Brain pericyte (primary cell): ENCODE data around the gene FAM149A.

ENCODE experiments used
- DNase-seq: peaks from one replicate; pipeline ENCODE4 v3.0.0-alpha.2; 2012; ENCODE audit warnings: low read depth, low spot score

The FAM149A gene

GRCh38 chr4:186105647-186106321 is 1.3 kb downstream of the FAM149A start:
- DNase-seq, result no peak

- DNase-seq, result no peak
Measured at GRCh38 chr4:186107947-186108346, 3.4 kb downstream of the FAM149A start.

GRCh38 chr4:186108391-186108790 is 3.9 kb downstream of the FAM149A start:
- no peak for DNase-seq

GRCh38 chr4:186109245-186109644 is 4.7 kb downstream of the FAM149A start:
- no peak for DNase-seq

- DNase-seq, result no peak
Measured at GRCh38 chr4:186116697-186117096, 12.2 kb downstream of the FAM149A start.

- DNase-seq, result no peak
Measured at GRCh38 chr4:186118582-186118981, 14.1 kb downstream of the FAM149A start.

- DNase-seq, result no peak
Measured at GRCh38 chr4:186121057-186121456, 16.6 kb downstream of the FAM149A start.

- DNase-seq, result no peak
Measured at GRCh38 chr4:186128842-186129241, 24.3 kb downstream of the FAM149A start.

GRCh38 chr4:186131935-186132334 is 27.4 kb downstream of the FAM149A start:
- no peak for DNase-seq

GRCh38 chr4:186132577-186133242 is 28.2 kb downstream of the FAM149A start:
- DNase-seq, result no peak

GRCh38 chr4:186134257-186134656 is 29.8 kb downstream of the FAM149A start:
- no peak for DNase-seq

- no peak for DNase-seq
Measured at GRCh38 chr4:186134861-186135260, 30.4 kb downstream of the FAM149A start.

GRCh38 chr4:186137196-186137794 is 32.8 kb downstream of the FAM149A start:
- DNase-seq, result no peak

- no peak for DNase-seq
Measured at GRCh38 chr4:186144198-186144945, 39.9 kb downstream of the FAM149A start.

GRCh38 chr4:186144946-186145569 is 40.6 kb downstream of the FAM149A start:
- DNase-seq, result no peak

GRCh38 chr4:186146458-186146857 is 42.0 kb downstream of the FAM149A start:
- DNase-seq, result no peak

- DNase-seq, result no peak
Measured at GRCh38 chr4:186148336-186148975, 44.0 kb downstream of the FAM149A start.

- DNase-seq, result no peak
Measured at GRCh38 chr4:186149872-186150271, 45.4 kb downstream of the FAM149A start.

- DNase-seq, result no peak
Measured at GRCh38 chr4:186150926-186151325, 46.4 kb downstream of the FAM149A start.

- DNase-seq, result no peak
Measured at GRCh38 chr4:186151499-186151898, 47.0 kb downstream of the FAM149A start.
